HG02678 (cell line): ENCODE results near the gene MRGPRD.

Source experiments
- ATAC-seq: cut with Tn5 transposase; IDR thresholded peaks from one replicate; pipeline ENCODE4 v1.9.1; 2021; ENCODE audit warnings: mild to moderate bottlenecking, moderate library complexity; ENCODE audit not compliant: unreplicated experiment

Gene MRGPRD

GRCh38 chr11:68980776-68981065, at the start of gene MRGPRD:
TSS of gene MRGPRD (minus strand) at chr11:68980986. CDS start at chr11:68980986, 0 bp downstream.
- no peak for ATAC-seq

GRCh38 chr11:69030301-69030700, 49.5 kb upstream of the MRGPRD start:
- ATAC-seq, result no peak

- ATAC-seq, result no peak
These were observed 47.1 kb upstream of the MRGPRD start for GRCh38 chr11:69027704-69028372.

GRCh38 chr11:69024509-69024908, 43.7 kb upstream of the MRGPRD start:
- no peak for ATAC-seq

GRCh38 chr11:69022260-69022659, 41.5 kb upstream of the MRGPRD start:
- ATAC-seq, result no peak

- ATAC-seq, result no peak
These were observed 38.1 kb upstream of the MRGPRD start for GRCh38 chr11:69018924-69019323.

GRCh38 chr11:69017951-69018350, 37.2 kb upstream of the MRGPRD start:
- no peak for ATAC-seq

GRCh38 chr11:69014898-69015549, 34.2 kb upstream of the MRGPRD start:
- no peak for ATAC-seq

GRCh38 chr11:69014084-69014851, 33.5 kb upstream of the MRGPRD start:
- ATAC-seq, result no peak

GRCh38 chr11:69013009-69013951, 32.5 kb upstream of the MRGPRD start, which contains the start of gene MRGPRF:
TSS of gene MRGPRF (minus strand) at chr11:69013246. CDS start at chr11:69009901, 3,345 bp downstream.
- no peak for ATAC-seq

GRCh38 chr11:69012092-69013008, 31.6 kb upstream of the MRGPRD start:
- ATAC-seq, result no peak

- no peak for ATAC-seq
These were observed 30.9 kb upstream of the MRGPRD start for GRCh38 chr11:69011624-69012091.

GRCh38 chr11:69010964-69011623, 30.3 kb upstream of the MRGPRD start:
- ATAC-seq, result no peak

GRCh38 chr11:69010361-69010891, 29.6 kb upstream of the MRGPRD start:
- no peak for ATAC-seq

- ATAC-seq, result no peak
These were observed 28.8 kb upstream of the MRGPRD start for GRCh38 chr11:69009441-69010211.

GRCh38 chr11:69008737-69009440, 28.1 kb upstream of the MRGPRD start:
- no peak for ATAC-seq

GRCh38 chr11:69007975-69008381, 27.2 kb upstream of the MRGPRD start:
- no peak for ATAC-seq
